Neural cell (in vitro differentiated cells): Measurements from ENCODE around the gene INPP5F.

ENCODE experiments used
- CTCF ChIP-seq: fragments of 450-650 bp; IDR thresholded peaks from 2 replicates; pipeline ENCODE4 v1.5.1; 2014; ENCODE audit warnings: antibody characterized with exemption, mild to moderate bottlenecking, moderate library complexity; ENCODE audit not compliant: poor library complexity, severe bottlenecking
- POLR2AphosphoS5 ChIP-seq: IDR thresholded peaks from 2 replicates; pipeline ENCODE4 v1.6.1; 2012
- REST ChIP-seq: IDR thresholded peaks from 2 replicates; pipeline ENCODE4 v1.6.1; 2012; ENCODE audit warnings: borderline replicate concordance

- TF ChIP-seq CTCF (no peak), POLR2AphosphoS5 (no peak), REST (no peak)
Observed at GRCh38 chr10:119776536-119776935, 50.7 kb downstream of the INPP5F start.
